GM19438 (cell line): Measurements from ENCODE around the gene DDC.
"Not testable (repeated sequence)": the region's sequence is repeated elsewhere in the genome, so short reads cannot be mapped to it uniquely, and the experiment has no call there.

ENCODE experiments used
- ATAC-seq: cut with Tn5 transposase; IDR thresholded peaks from one replicate; pipeline ENCODE4 v1.9.1; 2021; ENCODE audit warnings: low read depth; ENCODE audit not compliant: unreplicated experiment

Gene DDC

DNA sequence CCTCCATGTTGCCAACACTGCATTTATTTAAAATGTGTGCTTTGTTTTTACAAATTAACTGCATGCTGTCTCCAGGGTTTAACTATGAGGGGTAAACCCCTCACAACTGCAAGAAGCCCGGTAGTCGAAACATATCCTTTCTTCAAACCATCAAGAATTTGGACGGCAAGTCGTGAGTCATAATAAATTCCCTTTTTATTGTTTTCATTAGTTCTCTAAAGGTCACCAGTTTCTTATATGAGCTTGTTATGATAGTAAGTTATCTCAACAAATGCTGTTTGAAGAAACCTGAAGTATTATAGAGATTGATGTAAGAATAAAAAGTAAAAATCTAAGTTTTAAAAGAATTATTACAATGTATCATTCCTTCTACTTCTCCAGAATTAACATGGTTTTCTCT, 102.8 kb downstream of the DDC start:
- ATAC-seq: no peak

DNA sequence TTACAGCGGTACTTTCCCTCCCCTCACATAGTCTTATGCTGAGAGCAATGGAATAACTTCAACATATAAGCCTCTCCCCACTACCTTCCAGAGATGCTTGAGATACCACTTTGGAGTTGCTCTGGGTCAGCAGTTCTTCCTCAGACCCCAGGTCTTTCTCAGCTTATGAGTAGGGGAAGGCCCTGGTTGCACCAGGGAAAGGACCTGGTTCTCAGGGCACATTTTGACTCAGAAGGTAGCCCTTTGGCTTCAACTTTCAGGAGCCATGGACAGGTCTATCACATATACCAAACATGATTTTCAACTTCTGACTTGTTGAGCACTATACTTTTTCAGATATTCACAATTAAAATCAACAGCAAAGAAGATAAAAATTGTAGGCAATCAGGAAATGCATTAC, 103.5 kb downstream of the DDC start:
- ATAC-seq: no peak

- ATAC-seq: not testable (repeated sequence)
Observed at GRCh38 chr7:50459183-50459582, 106.0 kb downstream of the DDC start.

DNA sequence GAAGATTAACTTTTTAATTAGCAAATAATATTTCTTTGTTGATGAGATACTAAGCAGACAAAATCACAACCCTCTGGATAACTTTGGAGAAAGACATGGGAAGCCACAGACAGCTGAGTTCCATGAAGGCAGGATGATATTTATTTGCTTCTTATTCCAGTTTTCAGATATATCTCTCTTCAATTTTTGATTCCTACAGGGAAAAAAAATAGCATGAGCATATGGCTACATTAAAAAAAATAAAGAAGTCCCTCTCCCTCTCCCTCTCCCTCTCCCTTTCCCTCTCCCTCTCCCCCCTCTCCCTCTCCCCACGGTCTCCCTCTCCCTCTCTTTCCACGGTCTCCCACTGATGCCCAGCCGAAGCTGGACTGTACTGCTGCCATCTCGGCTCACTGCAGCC, 106.6 kb downstream of the DDC start:
- not testable (repeated sequence) for ATAC-seq

GRCh38 chr7:50456371-50457123, 108.7 kb downstream of the DDC start:
- no peak for ATAC-seq

- no peak for ATAC-seq
Observed at GRCh38 chr7:50455658-50456057, 109.5 kb downstream of the DDC start.

DNA sequence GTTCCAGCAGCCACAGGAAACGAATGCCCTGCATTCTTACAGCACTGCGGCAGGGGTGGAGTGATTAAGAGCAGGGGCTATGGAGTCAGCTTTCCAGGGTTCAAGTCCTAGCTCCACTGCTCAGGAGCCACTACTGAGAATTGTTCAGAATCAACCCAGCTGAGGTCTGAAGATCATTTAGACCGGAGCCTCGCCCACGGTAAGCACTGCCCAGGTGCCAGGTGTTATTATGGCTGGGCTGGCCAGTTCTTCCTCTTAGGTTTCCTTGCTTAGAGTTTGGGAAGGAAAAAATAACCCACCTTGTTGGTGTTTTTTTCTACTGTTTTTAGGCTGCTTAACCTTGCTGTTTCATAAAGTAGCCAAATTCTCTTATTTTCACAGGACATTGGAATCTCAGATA, 110.2 kb downstream of the DDC start:
- no peak for ATAC-seq

DNA sequence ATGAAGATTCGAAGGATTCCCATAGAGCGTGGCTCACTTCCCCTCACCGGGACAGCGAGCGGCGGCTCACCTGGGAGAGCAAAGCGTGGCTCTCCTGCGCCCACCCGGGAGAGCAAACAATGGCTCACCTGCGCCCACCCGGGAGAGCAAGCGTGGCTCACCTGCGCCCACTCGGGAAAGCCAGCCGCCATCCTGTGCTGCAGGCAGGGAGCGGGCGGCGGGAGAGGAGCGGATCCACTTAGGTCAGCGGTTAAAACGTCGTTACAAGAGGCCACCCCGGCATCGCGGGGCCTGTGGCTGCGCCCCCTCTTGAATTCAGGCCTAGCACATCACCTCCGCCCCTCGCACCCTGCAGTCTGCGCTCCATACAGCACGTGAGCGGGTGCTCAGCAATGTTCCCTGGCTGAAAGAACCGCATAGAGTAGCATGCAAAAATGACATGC, 114.6 kb downstream of the DDC start:
- peak; percentile 22 for ATAC-seq

GRCh38 chr7:50449881-50450589, 115.2 kb downstream of the DDC start, which contains the start of gene FIGNL1:
Gene FIGNL1, minus strand, starts transcription at chr7:50450350. Its CDS starts 3,063 bp downstream, at chr7:50447287.
- ATAC-seq: peak; percentile 86

- ATAC-seq: no peak
Observed at GRCh38 chr7:50449501-50449880, 115.7 kb downstream of the DDC start.

DNA sequence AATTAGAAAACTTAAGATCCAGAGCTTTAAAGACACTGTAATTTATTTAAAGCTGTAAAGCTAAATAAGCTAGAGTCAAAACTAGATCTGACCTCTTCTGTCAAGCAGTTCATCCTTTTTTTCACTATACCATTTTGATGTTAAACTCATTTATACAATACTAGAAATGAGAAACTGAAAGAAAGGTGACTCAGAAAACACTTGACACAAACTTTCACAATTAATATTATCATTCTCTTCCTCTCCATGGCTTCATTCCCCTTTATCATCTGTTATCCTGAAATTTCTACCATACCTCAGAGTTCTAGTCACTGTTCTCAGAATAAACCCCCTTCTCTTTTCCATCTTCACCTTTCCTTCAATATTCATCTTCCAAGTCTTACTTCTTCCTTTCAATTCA, 116.4 kb downstream of the DDC start:
- no peak for ATAC-seq

DNA sequence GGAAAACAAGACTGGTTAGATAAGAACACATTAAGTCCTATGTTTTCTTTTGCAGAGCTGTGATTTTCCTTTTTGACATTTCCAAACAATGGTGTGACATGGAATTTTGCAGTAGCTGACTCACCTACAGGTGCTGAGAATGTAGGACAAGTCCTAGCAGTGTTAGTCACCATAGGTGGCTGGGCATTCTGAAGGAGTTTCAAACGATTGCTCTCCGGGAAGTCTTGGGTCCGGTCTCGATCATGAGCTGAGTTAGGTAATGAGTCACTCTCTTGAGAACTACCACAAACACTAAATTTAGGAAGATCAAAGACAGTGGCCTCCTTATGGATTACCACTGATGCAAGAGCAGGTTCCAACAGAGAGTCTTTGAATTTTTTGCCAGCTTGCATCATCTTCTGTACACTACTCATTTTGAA, 118.7 kb downstream of the DDC start:
- ATAC-seq: peak; percentile 25

GRCh38 chr7:50436133-50436806, 128.9 kb downstream of the DDC start:
- no peak for ATAC-seq

DNA sequence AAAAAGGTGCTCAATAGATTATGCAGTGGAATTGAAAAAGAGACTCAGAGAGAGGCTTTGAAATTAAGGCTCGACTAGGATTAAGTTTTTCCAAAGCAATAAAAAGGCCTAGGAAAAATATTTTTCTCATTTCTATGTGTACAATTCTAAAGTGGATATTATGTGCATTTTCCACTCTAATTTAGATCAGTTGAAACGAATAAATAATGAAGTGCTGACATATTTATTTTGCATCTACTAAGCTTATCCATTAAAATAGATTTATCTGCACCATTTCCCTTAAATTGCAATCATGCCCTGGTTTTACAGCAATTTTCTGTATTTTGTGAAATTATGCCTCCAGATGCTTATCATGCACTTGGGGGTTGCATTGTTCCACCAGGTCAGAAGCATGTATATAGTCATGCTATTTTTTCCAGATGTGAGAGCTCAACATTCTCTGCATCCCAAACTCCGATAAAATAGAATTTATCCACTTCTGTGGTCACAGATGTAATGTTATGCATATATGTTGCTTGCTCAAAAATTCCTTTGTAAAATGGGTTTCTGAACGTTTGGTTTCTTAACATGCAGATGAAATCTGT, 133.4 kb downstream of the DDC start:
- no peak for ATAC-seq

- no peak for ATAC-seq
Observed at GRCh38 chr7:50431316-50431715, 133.9 kb downstream of the DDC start.

DNA sequence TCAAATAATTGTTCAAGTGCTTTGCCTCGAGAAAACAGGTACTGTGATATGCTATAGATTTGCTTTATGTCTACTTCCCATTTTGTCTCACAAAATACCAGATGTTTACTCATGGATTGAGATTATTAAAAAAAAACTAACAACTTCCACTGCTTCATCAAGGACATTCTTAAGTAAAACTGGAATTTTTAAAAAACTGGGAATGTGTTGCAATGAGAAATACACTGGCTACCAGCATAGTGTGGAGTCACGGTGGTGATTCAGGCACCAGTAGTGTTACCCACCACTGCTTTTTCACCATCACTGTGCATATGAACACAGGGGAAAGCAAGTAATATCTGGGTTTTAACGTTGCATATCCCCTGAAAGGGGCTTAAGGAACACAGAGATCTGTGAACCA, 136.3 kb downstream of the DDC start:
- ATAC-seq: no peak

DNA sequence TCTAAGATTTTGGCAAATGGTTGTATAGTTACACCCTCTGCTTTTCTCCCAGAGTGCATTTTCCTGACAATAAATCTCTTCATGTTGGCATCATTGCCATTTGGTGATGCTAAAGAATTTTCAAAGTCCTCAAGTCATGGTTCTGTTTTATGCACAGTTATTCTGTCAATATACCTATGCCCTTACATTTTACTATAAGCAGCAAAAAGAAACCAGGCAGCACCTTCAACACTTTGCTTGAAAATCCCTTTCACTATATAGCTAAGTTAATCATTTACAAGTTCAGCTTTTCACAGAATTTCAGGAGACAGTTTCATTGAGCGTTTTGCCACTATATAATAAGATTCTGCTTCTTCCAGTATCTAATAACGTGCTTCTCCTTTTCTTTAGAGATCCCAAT, 137.7 kb downstream of the DDC start:
- ATAC-seq: no peak

- no peak for ATAC-seq
Observed at GRCh38 chr7:50426280-50427045, 138.7 kb downstream of the DDC start.

- ATAC-seq: no peak
Observed at GRCh38 chr7:50425318-50425717, 139.9 kb downstream of the DDC start.

GRCh38 chr7:50423860-50424259, 141.3 kb downstream of the DDC start:
- no peak for ATAC-seq
